Progenitor cell of endocrine pancreas (in vitro differentiated cells): ENCODE results near the gene WNT7A. TPM values are rescaled to one million over a fixed set of nuclear protein-coding genes. Genes with fewer than 3 reads are reported as not detected.

Experiments
- DNase-seq: peaks from one replicate; pipeline ENCODE4 v3.0.0; 2021; ENCODE audit warnings: low spot score; ENCODE audit not compliant: unreplicated experiment
- H3K27ac Mint-ChIP-seq: 2 replicates; pipeline ENCODE4 v1.8.0; 2021; ENCODE audit warnings: mild to moderate bottlenecking, moderate library complexity, mixed read lengths
- H3K27me3 Mint-ChIP-seq: 2 replicates; pipeline ENCODE4 v1.8.0; 2021; ENCODE audit warnings: mixed read lengths
- H3K36me3 Mint-ChIP-seq: 2 replicates; pipeline ENCODE4 v1.8.0; 2022; ENCODE audit warnings: mixed read lengths; ENCODE audit not compliant: insufficient read depth
- H3K4me1 Mint-ChIP-seq: 2 replicates; pipeline ENCODE4 v1.8.0; 2021; ENCODE audit warnings: low read depth, mixed read lengths
- H3K4me3 Mint-ChIP-seq: 2 replicates; pipeline ENCODE4 v1.8.0; 2021; ENCODE audit warnings: low read depth, mild to moderate bottlenecking, moderate library complexity, mixed read lengths
- H3K9me3 Mint-ChIP-seq: 2 replicates; pipeline ENCODE4 v1.8.0; 2021; ENCODE audit warnings: low read depth, mixed read lengths
- total RNA-seq: library from RNA; stranded (reverse); gene quantifications from 2 replicates; pipeline ENCODE4 v1.2.1, GENCODE V29; 2021
- TF ChIP-seq, protein P1 (sequence below): fragments of 200-600 bp; sonication (generic); IDR thresholded peaks from one replicate; pipeline ENCODE4 v1.5.0; 2021; ENCODE audit warnings: antibody characterized with exemption, mild to moderate bottlenecking; ENCODE audit not compliant: unreplicated experiment

WNT7A gene
- total RNA-seq, 1 donor from 2014 or later: not detected

DNA sequence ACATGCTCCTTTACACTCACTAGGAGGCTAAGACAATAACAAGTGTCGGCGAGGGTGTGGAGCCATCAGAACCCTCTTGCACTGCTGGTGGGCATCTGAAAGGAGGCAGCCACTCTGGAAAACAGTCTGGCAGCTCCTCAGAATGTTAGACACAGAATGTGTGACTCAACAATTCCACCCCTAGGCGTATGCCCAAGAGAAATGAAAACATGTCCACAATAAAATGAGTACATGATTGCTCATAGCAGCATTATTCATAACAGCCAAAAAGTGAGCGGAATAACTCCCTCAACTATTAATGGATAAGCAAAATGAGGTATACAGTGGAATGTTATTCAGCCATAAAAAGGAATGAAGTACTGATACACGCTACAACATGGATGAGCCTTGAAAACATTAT is 57.8 kb downstream of the WNT7A start:
- H3K36me3 Mint-ChIP-seq: no peaks in the 10 kb centered on the region
- no peak overlapping the region for H3K4me3 Mint-ChIP-seq
- H3K4me1 Mint-ChIP-seq: no peaks in the 10 kb centered on the region
- DNase-seq: no peak
- TF ChIP-seq, protein P1, sequence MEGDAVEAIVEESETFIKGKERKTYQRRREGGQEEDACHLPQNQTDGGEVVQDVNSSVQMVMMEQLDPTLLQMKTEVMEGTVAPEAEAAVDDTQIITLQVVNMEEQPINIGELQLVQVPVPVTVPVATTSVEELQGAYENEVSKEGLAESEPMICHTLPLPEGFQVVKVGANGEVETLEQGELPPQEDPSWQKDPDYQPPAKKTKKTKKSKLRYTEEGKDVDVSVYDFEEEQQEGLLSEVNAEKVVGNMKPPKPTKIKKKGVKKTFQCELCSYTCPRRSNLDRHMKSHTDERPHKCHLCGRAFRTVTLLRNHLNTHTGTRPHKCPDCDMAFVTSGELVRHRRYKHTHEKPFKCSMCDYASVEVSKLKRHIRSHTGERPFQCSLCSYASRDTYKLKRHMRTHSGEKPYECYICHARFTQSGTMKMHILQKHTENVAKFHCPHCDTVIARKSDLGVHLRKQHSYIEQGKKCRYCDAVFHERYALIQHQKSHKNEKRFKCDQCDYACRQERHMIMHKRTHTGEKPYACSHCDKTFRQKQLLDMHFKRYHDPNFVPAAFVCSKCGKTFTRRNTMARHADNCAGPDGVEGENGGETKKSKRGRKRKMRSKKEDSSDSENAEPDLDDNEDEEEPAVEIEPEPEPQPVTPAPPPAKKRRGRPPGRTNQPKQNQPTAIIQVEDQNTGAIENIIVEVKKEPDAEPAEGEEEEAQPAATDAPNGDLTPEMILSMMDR: no peak
- H3K27ac Mint-ChIP-seq: no peak overlapping the region
- H3K27me3 Mint-ChIP-seq: peaks cover 20% of the 10 kb centered on the region
- peaks cover 4% of the 10 kb centered on the region for H3K9me3 Mint-ChIP-seq

DNA sequence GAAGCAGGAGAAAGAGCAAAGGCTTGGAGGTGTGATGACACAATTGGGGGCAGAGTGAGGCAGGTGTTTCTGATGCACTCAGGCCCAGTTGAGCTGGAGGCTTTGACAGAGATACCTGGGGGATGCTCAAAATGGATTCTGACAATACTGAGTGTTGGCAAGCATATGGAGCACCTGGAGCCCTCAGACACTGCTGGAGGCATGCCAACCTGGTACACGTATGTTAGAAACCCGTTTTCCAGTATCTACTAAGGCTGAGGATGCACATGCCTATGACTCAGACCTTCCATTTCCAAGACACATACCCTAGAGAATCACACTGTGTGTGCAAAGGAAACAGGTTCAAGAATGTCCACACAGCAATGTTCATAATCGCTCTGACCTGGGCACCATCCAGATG is 58.7 kb downstream of the WNT7A start:
- TF ChIP-seq, protein P1: no peak
- Mint-ChIP-seq H3K36me3 (no peaks in the 10 kb centered on the region), H3K4me1 (no peaks in the 10 kb centered on the region), H3K9me3 (peaks cover 10% of the 10 kb centered on the region), H3K4me3 (no peak overlapping the region), H3K27ac (no peak overlapping the region), H3K27me3 (peaks cover 15% of the 10 kb centered on the region)
- DNase-seq: no peak

DNA sequence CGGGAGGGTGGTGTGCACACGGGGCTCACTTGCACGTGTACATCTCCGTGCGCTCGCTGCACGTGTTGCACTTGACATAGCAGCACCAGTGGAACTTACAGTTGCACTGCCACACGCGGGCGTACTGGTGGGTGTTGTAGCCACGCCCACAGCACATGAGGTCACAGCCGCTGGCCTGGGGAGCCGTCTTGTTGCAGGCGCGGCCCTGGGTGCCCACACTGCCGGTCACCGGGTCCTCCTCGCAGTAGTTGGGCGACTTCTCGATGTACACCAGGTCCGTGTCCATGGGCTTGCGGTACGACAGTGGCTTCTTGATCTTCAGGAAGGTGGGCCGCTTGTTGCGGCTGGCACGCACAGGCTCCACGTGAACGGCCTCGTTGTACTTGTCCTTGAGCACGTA is 61.0 kb downstream of the WNT7A start:
- Mint-ChIP-seq H3K27me3 (peaks cover 10% of the 10 kb centered on the region), H3K36me3 (peaks cover 5% of the 10 kb centered on the region), H3K9me3 (peaks cover 20% of the 10 kb centered on the region), H3K4me1 (no peaks in the 10 kb centered on the region), H3K4me3 (no peak overlapping the region), H3K27ac (no peak overlapping the region)
- TF ChIP-seq, protein P1: no peak
- no peak for DNase-seq

DNA sequence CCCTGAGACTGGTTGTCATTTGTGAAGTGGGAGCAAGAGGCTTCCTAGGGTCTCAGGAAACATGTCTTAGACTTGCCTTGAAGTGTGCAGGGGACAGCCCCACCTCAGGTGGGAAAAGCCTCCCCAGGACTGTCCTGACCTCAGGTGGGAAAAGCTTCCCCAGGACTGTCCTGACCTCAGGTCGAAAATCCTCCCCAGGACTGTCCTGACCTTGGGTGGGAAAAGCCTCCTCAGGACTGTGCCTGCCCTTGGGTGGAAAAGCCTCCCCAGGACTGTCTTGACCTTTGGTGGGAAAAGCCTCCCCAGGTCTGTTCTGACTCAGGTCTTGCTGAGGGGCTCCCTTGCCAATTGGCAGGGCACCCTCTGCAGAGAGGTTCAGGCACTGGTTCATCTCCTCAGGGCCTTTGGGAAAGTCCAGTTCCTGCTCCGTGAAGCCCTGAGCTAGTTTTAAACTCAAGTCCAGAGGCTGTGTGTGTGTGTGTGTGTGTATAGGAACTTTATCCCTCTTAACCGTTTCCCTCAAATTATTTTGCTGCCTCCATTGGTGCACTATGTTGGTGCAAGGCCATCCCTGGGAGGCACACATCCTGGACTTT is 64.7 kb downstream of the WNT7A start:
- no peaks in the 10 kb centered on the region for H3K4me1 Mint-ChIP-seq
- peaks cover 6% of the 10 kb centered on the region for H3K27me3 Mint-ChIP-seq
- no peak overlapping the region for H3K27ac Mint-ChIP-seq
- TF ChIP-seq, protein P1: no peak
- no peak for DNase-seq
- H3K36me3 Mint-ChIP-seq: peaks cover 5% of the 10 kb centered on the region
- no peak overlapping the region for H3K4me3 Mint-ChIP-seq
- H3K9me3 Mint-ChIP-seq: peaks cover 25% of the 10 kb centered on the region

DNA sequence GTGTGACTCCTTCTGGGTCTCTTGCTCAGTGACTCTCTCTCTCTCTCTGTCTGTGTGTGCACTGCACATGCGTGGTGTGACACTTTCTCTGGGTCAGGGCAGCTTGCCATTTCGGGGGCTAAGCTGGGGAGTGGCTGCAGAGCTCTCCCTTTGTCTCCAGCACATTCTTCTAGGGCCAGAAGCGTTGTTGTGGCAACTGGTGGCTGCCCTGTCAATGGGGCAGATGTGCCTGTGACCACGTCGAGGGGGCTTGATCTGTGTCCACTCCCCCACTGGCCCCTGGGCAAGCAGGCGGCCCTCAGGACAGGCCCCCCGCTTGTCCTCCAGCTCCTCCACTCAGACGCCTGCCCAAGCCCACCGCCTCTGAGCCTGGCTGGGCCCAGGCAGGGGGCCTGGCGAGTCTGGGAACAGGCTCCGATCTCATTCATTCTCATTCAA is 67.8 kb downstream of the WNT7A start:
- Mint-ChIP-seq H3K27ac (no peak overlapping the region), H3K27me3 (peaks cover 4% of the 10 kb centered on the region), H3K4me1 (no peaks in the 10 kb centered on the region), H3K9me3 (peaks cover 21% of the 10 kb centered on the region), H3K36me3 (peaks cover 5% of the 10 kb centered on the region), H3K4me3 (no peak overlapping the region)
- TF ChIP-seq, protein P1: no peak
- DNase-seq: no peak
